Measurements from ENCODE around the gene CCDC57.

GRCh38 chr17:82134101-82134500 is 78.5 kb downstream of the CCDC57 start:
- TF ChIP-seq CTCF (conservative IDR thresholded peaks at IDR 0.05) (no peak), EZH2 (IDR thresholded peaks at IDR 0.05; ENCODE audit: low read depth) (no peak)

All from PC-9 (cell line).